Heart left ventricle (tissue), 16 donors: ENCODE data around the gene ID1. TPM values are rescaled to one million over a fixed set of nuclear protein-coding genes. Genes with fewer than 3 reads are reported as not detected.

ENCODE experiments used
- ATAC-seq, 4 donors: fragments of 200-7000 bp; cut with Tn5 transposase; one replicate each; pipeline ENCODE4 v1.9.1; 2020 to 2022; ENCODE audit warnings: moderate library complexity in 4 of 4, mild to moderate bottlenecking in 3 of 4, moderate number of reproducible peaks in 1 of 4
- DNase-seq, 5 donors: peaks; one replicate each; pipeline ENCODE4 v3.0.0-alpha.2; 2020
- H3K27ac ChIP-seq, 12 donors: fragments of 200-600 bp; sonication (generic) in 4 of 12; one replicate each; pipeline versions ENCODE4 v1.5.0 to v1.8.0; 2016 to 2022; ENCODE audit warnings: mild to moderate bottlenecking in 2 of 12
- H3K27me3 ChIP-seq, 9 donors: fragments of 200-600 bp; sonication (generic) in 2 of 9; one replicate each; pipeline versions ENCODE4 v1.5.1 to v1.8.0; 2016 to 2022; ENCODE audit warnings: mild to moderate bottlenecking in 3 of 9
- H3K36me3 ChIP-seq, 9 donors: fragments of 200-600 bp; sonication (generic) in 2 of 9; one replicate each; pipeline versions ENCODE4 v1.5.0 to v1.8.0; 2018 to 2022; ENCODE audit warnings: mild to moderate bottlenecking in 2 of 9
- H3K4me1 ChIP-seq, 12 donors: fragments of 200-600 bp; sonication (generic) in 4 of 12; one replicate each; pipeline versions ENCODE4 v1.5.0 to v1.8.0; 2016 to 2022; ENCODE audit warnings: mild to moderate bottlenecking in 3 of 12
- H3K4me3 ChIP-seq, 12 donors: fragments of 200-600 bp; sonication (generic) in 4 of 12; one replicate each; pipeline versions ENCODE4 v1.5.0 to v1.8.0; 2017 to 2022; ENCODE audit warnings: mild to moderate bottlenecking in 9 of 12, moderate library complexity in 4 of 12
- H3K9me3 ChIP-seq, 12 donors: fragments of 200-600 bp; sonication (generic) in 4 of 12; one replicate each; pipeline versions ENCODE4 v1.5.0 to v1.8.0; 2016 to 2022; ENCODE audit warnings: mild to moderate bottlenecking in 1 of 12
- CTCF ChIP-seq, 12 donors: fragments of 200-600 bp; sonication (generic) in 4 of 12; IDR thresholded peaks; one replicate each; pipeline versions ENCODE4 v1.5.0 to v1.8.0; 2018 to 2022; ENCODE audit warnings: antibody characterized with exemption in 12 of 12, mild to moderate bottlenecking in 5 of 12
- POLR2A ChIP-seq, 2 donors: fragments of 450-650 bp; IDR thresholded peaks; one replicate each; pipeline ENCODE4 v1.6.1; 2017; ENCODE audit warnings: antibody characterized with exemption in 2 of 2, mild to moderate bottlenecking in 2 of 2, moderate library complexity in 2 of 2
- WGBS, 4 donors: extraction: QIAGEN DNeasy Blood & Tissue Kit in 2 of 4; methylation state at CpG; one replicate each; pipeline versions ENCODE4 v1.1.5 to v1.1.7; 2013 to 2018; 5-methylcytosine and 5-hydroxymethylcytosine counted together
- intact Hi-C, 10 donors: fragments of 100-400 bp; cut with DNase I; formaldehyde crosslinking; loops; one replicate each; pipeline versions ENCODE4 v1.11.1 to v1.14.2; 2022
- long read RNA-seq, 3 donors: library from polyadenylated mRNA; unstranded; transcript quantifications; one replicate each; pipeline ENCODE4 v2.0.0, GENCODE V29; 2020 to 2021
- polyA plus RNA-seq, 2 donors: library from polyadenylated mRNA; stranded (reverse); fragments of 200-250 nt; gene quantifications; one replicate each; pipeline ENCODE4 v1.2.3, GENCODE V29; 2013
- total RNA-seq, 9 donors: library from RNA; depleted of rRNA in 2 of 9; stranded (reverse); fragments of >200 nt in 2 of 9; fragmentation: NEBNext Ultra II Directional in 3 of 9; extraction: Animal tissue kit (Norgen Biotek cat#: 25700) in 3 of 9; gene quantifications; one replicate each; pipeline versions ENCODE4 v1.1.0 to v1.2.4, GENCODE V29; 2016 to 2023
- donor health status: ischemic (EF 13 %, LVEDD 7.1; RV severe dilation, severe dysfunction).
- donor health status: healthy with polysubstance abuse.
- donor health status: DM: no; HTN: yes; CAD: no.
- donor health status: DM: no; HTN: no; CAD: no.
- donor health status: ischemic (EF 25% LVEDD 6.9; RV normal size, moderate dysfunction).
- donor health status: ischemic (EF 25% LVEDD 5.7; RV mildly dilated, moderate dysfunction).
- donor health status: healthy.
- donor health status: DM: yes; HTN: yes; CAD: no.
- donor health status: ischemic (EF 35%, LVEDD 5.7; RV mildly dilated, moderate dysfunction).
- donor health status: nonischemic (EF 11% LVEDD 7.7; RV severe dilation, severe dysfunction).
- donor health status: DM: yes; HTN: yes; CAD: no.
- donor health status: PGD.
- donor health status: ischemic (EF 29% LVEDD 5.4; RV normal size, mild dysfunction).
- donor health status: nonischemic (EF 23%, LVEDD 6.1; RV moderate dilation, normal function).

ID1 gene
- total RNA-seq (100 to 1,000 TPM in 6 of 9 donors, 10 to 100 TPM in 3; 72.4 to 619 (median 112) TPM), polyA plus RNA-seq (100 to 1,000 TPM; 140 to 327 TPM)
- long read RNA-seq, donor 1, transcript ID1-202 (2 exons, 994 nt) = major isoform, 18 of 21 reads
- long read RNA-seq, donor 1, partial matches to known transcripts = 0 of 21 reads
- long read RNA-seq, donor 1, other reads (novel, unspliced or antisense) = 0 of 21 reads
- long read RNA-seq, donor 2, transcript ID1-201 (1 exons, 1,233 nt) = minor isoform, 12 of 65 reads
- long read RNA-seq, donor 2, transcript ID1-202 (2 exons, 994 nt) = major isoform, 53 of 65 reads
- long read RNA-seq, donor 2, partial matches to known transcripts = 0 of 65 reads
- long read RNA-seq, donor 2, other reads (novel, unspliced or antisense) = 0 of 65 reads
- long read RNA-seq, donor 3, transcript ID1-202 (2 exons, 994 nt) = major isoform, 14 of 28 reads
- long read RNA-seq, donor 3, transcript ID1-201 (1 exons, 1,233 nt) = major isoform, 14 of 28 reads
- long read RNA-seq, donor 3, partial matches to known transcripts = 0 of 28 reads
- long read RNA-seq, donor 3, other reads (novel, unspliced or antisense) = 0 of 28 reads

- H3K4me1 ChIP-seq = peaks cover 0 to 56% (median 26%) of the 10 kb centered on the region in 12 donors
- 0 to 1% (median 1%) methylated on average over 46 to 74 of the region's 74 CpGs for WGBS, 4 donors
- TF ChIP-seq POLR2A (IDR thresholded peaks at IDR 0.05) (peak; percentile 16 to 98), CTCF (IDR thresholded peaks at IDR 0.05) (no peak)
Observed at GRCh38 chr20:31605031-31605901, at the start of gene ID1. Gene ID1 (plus strand): TSS chr20:31605289. CDS start chr20:31605388, 99 bp downstream.

GRCh38 chr20:31559704-31560093 is 45.4 kb upstream of the ID1 start:
- DNase-seq (no peak), ATAC-seq (no peak)
- Histone ChIP-seq H3K27ac (no peak overlapping the region), H3K4me3 (no peak overlapping the region), H3K36me3 (peaks cover 0 to 88% (median 55%) of the 10 kb centered on the region in 9 donors), H3K27me3 (no peaks in the 10 kb centered on the region), H3K9me3 (no peaks in the 10 kb centered on the region), H3K4me1 (peaks cover 0 to 19% (median 5%) of the 10 kb centered on the region in 12 donors)
- 75 to 98% (median 93%) methylated on average over 2 of the region's 2 CpGs for WGBS, 4 donors
- TF ChIP-seq CTCF (IDR thresholded peaks at IDR 0.05) (no peak), POLR2A (IDR thresholded peaks at IDR 0.05) (no peak)
- intact Hi-C loops = loop anchor here in 4 of 10 donors (2.0 to 10.0 kb wide), 5 partner anchors 53 to 175 kb away; partner anchors contain the start of genes BCL2L1 (in 2 of the 4) and TPX2 (in 1 of the 4)

More at GRCh38 chr20:31605031-31605901, at the start of gene ID1:
- peak within 1 kb of the TSS; percentile 83 to 96 (median 92) for H3K27ac ChIP-seq
- peak within 1 kb of the TSS; percentile 58 to 91 (median 74) for H3K4me3 ChIP-seq
- DNase-seq (peak; percentile 95 to 96 (median 96)), ATAC-seq (peak; percentile 87 to 91 (median 90))
- H3K9me3 ChIP-seq = no peaks in the 10 kb centered on the region
- peaks cover 0 to 13% (median 0%) of the 10 kb centered on the region in 9 donors for H3K36me3 ChIP-seq
- intact Hi-C loops = loop anchor here in 4 of 10 donors (2.0 kb wide), 1 partner anchor 32 kb away; no protein-coding TSS in a partner anchor
- peaks cover 0 to 14% (median 0%) of the 10 kb centered on the region in 9 donors for H3K27me3 ChIP-seq

- H3K36me3 ChIP-seq = peaks cover 0 to 88% (median 55%) of the 10 kb centered on the region in 9 donors
- DNase-seq (peak; percentile 54 to 85 (median 60)), ATAC-seq (peak; percentile 5 to 31 (median 11))
- peaks cover 0 to 19% (median 5%) of the 10 kb centered on the region in 12 donors for H3K4me1 ChIP-seq
- no peaks in the 10 kb centered on the region for H3K27me3 ChIP-seq
- peak; percentile 63 to 91 (median 83) for TF ChIP-seq CTCF (IDR thresholded peaks at IDR 0.05)
- TF ChIP-seq POLR2A (IDR thresholded peaks at IDR 0.05) = no peak
- peak overlapping the region in 4 of 12 donors; percentile 9 to 37 (median 20) for H3K27ac ChIP-seq
- H3K9me3 ChIP-seq = no peaks in the 10 kb centered on the region
- intact Hi-C loops = loop anchor here in 4 of 10 donors (2.0 to 10.0 kb wide), 5 partner anchors 53 to 175 kb away; partner anchors contain the start of genes BCL2L1 (in 2 of the 4) and TPX2 (in 1 of the 4)
- H3K4me3 ChIP-seq = no peak overlapping the region
- 24 to 26% (median 25%) methylated on average over 6 of the region's 6 CpGs for WGBS, 4 donors
Observed at GRCh38 chr20:31560094-31560745, 44.9 kb upstream of the ID1 start.
